Endothelial cell (in vitro differentiated cells): Measurements from ENCODE around the gene BCAN. TPM values are rescaled to one million over a fixed set of nuclear protein-coding genes. Genes with fewer than 3 reads are reported as not detected.

ENCODE experiments used
- DNase-seq: peaks from one replicate; pipeline ENCODE4 v3.0.0; 2021; ENCODE audit warnings: low spot score
- H3K27ac Mint-ChIP-seq: one replicate; pipeline ENCODE4 v1.8.0; 2021; ENCODE audit warnings: mixed read lengths, inconsistent platforms; ENCODE audit not compliant: unreplicated experiment
- H3K27me3 Mint-ChIP-seq: one replicate; pipeline ENCODE4 v1.8.0; 2021; ENCODE audit warnings: mild to moderate bottlenecking, moderate library complexity, mixed read lengths, inconsistent platforms; ENCODE audit not compliant: unreplicated experiment
- H3K36me3 Mint-ChIP-seq: one replicate; pipeline ENCODE4 v1.8.0; 2021; ENCODE audit warnings: mild to moderate bottlenecking, low read depth, mixed read lengths, inconsistent platforms; ENCODE audit not compliant: unreplicated experiment
- H3K4me1 Mint-ChIP-seq: one replicate; pipeline ENCODE4 v1.8.0; 2021; ENCODE audit warnings: mild to moderate bottlenecking, mixed read lengths, inconsistent platforms; ENCODE audit not compliant: unreplicated experiment
- H3K4me3 Mint-ChIP-seq: one replicate; pipeline ENCODE4 v1.8.0; 2021; ENCODE audit warnings: mild to moderate bottlenecking, mixed read lengths, inconsistent platforms; ENCODE audit not compliant: unreplicated experiment
- H3K9me3 Mint-ChIP-seq: one replicate; pipeline ENCODE4 v1.8.0; 2021; ENCODE audit warnings: mixed read lengths, inconsistent platforms; ENCODE audit not compliant: unreplicated experiment
- total RNA-seq: library from RNA; stranded (reverse); fragmentation: NEBNext Ultra II Directional; extraction: Animal tissue kit (Norgen Biotek cat#: 25700); gene quantifications from one replicate; pipeline ENCODE4 v1.2.1, GENCODE V29; 2021; ENCODE audit not compliant: unreplicated experiment
- TF ChIP-seq, protein P1 (sequence below): fragments of 200-600 bp; sonication (generic); IDR thresholded peaks from one replicate; pipeline ENCODE4 v1.5.0; 2021; ENCODE audit warnings: antibody characterized with exemption; ENCODE audit not compliant: unreplicated experiment

BCAN gene
- total RNA-seq, 1 donor from 2014 or later = 0.46 TPM

DNA sequence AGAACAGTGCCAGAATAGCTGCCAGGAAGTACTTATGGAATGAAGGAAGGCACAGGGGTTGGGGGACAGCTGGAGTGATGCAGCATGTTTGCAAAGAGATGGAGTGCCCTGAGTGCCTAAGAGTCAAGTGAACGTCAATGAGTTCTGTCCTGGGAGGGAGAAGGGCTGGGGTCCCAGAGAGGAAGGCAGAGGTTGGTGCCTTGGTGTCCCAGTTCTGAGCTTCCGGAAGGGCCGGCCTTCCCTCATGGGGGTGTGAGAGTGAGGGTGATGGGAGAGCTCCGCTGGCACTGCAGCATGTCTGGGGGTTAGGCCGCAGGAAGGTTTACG is 17.7 kb downstream of the BCAN start:
- Mint-ChIP-seq H3K27ac (peak overlapping the region; percentile 68), H3K4me1 (peaks cover 62% of the 10 kb centered on the region), H3K36me3 (peaks cover 12% of the 10 kb centered on the region), H3K4me3 (peak overlapping the region; percentile 50), H3K9me3 (no peaks in the 10 kb centered on the region), H3K27me3 (peaks cover 28% of the 10 kb centered on the region)
- TF ChIP-seq, protein P1, sequence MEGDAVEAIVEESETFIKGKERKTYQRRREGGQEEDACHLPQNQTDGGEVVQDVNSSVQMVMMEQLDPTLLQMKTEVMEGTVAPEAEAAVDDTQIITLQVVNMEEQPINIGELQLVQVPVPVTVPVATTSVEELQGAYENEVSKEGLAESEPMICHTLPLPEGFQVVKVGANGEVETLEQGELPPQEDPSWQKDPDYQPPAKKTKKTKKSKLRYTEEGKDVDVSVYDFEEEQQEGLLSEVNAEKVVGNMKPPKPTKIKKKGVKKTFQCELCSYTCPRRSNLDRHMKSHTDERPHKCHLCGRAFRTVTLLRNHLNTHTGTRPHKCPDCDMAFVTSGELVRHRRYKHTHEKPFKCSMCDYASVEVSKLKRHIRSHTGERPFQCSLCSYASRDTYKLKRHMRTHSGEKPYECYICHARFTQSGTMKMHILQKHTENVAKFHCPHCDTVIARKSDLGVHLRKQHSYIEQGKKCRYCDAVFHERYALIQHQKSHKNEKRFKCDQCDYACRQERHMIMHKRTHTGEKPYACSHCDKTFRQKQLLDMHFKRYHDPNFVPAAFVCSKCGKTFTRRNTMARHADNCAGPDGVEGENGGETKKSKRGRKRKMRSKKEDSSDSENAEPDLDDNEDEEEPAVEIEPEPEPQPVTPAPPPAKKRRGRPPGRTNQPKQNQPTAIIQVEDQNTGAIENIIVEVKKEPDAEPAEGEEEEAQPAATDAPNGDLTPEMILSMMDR = no peak
- no peak for DNase-seq

DNA sequence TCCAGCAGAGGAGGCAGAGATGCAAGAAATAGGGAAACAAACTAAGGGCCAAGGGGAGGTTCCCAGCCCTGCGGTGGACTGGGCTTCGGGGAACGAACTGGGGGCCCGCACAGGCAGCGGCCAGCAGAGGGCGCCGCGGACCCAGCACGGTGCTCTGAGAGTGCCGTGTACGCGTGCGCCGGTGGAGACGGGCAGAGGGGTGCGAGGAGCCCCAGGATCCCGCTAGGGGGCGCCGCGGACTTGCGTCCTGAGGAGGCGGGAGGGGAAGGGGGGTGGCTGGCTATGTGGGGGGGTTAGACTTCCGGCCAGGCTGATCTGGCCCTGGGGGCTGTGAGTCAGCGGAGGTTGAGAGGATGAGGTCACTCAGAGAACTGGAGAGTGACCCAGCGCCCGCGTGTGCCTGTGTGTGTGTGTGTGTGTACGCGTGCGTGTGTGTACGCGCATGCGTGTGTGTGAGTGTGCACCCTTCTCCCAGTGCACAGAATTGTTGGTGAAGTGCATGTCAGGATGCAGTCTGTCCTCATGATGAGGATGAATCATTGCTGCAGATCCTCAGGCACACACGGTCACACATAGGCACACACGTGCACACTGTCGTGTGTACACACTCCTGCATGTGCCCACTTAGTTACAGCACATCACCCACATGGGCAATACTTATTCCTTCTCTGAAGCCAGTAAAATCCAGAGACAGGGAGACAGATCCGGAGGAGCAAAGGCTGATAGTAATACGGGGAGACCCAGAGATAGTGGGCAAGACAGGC is 18.3 kb downstream of the BCAN start:
- Mint-ChIP-seq H3K36me3 (peaks cover 11% of the 10 kb centered on the region), H3K27me3 (peaks cover 26% of the 10 kb centered on the region), H3K9me3 (no peaks in the 10 kb centered on the region), H3K4me1 (peaks cover 63% of the 10 kb centered on the region), H3K4me3 (peak overlapping the region; percentile 86), H3K27ac (peak overlapping the region; percentile 92)
- DNase-seq = peak; percentile 100
- TF ChIP-seq, protein P1 = peak; percentile 94

DNA sequence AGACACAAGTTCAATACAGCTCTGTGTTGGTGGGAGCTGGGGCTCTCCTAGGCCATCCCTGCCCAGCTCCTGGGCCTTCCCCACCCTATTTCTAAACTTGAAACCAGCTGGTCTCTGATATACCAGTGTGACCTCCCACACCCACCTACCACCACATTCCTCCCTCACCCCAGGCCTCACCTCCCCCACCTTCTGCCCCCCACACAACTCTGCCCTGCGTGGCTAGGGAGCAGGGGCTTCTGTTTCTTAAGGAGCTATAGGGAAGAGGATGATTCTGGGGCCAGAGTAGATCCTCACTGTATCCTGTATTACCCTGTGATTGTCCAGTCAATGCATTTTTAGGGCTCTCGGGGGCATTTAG is 18.8 kb downstream of the BCAN start:
- Mint-ChIP-seq H3K4me3 (peak overlapping the region; percentile 85), H3K27me3 (peaks cover 30% of the 10 kb centered on the region), H3K27ac (peak overlapping the region; percentile 92), H3K36me3 (peaks cover 8% of the 10 kb centered on the region), H3K4me1 (peaks cover 66% of the 10 kb centered on the region), H3K9me3 (no peaks in the 10 kb centered on the region)
- DNase-seq = no peak
- TF ChIP-seq, protein P1 = no peak

DNA sequence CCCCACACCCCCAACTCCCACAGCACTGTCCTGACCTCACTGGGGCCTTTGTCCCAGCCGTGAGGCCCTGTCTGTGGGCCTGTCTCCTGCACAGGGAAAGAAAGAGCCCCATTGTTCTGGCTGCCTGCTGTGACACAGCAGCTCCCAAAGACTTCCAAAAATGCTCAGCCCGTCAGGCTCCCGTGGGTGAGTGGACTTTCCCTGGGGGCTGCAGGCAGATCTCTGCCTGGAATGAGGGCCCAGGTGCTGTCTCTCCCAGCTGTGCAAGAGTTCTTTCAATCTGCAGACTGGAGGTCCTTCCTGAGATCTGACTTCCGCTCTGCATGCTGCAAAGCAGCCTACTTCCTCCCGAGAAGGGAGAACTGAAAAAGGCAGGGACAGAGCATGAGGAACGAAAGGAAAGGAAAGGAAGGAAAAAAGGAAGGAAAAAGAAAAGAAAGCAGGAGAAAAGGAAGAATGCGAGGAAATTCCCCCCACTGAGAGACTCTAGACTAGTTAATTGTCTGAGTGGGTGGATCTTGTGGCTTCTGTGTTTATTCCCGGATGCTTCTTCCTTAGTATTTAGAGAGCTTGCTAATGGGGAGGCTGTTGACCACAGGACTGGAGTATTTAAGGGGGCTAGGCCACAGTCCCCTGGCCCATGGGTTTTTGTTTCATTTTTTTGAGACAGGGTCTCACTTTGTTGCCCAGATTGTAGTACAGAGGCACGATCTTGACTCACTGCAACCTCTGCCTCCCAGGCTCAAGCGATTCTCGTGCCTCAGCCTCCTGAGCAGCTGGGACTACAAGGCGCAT is 20.3 kb downstream of the BCAN start:
- Mint-ChIP-seq H3K9me3 (no peaks in the 10 kb centered on the region), H3K36me3 (peaks cover 8% of the 10 kb centered on the region), H3K4me3 (peak overlapping the region; percentile 53), H3K4me1 (peaks cover 76% of the 10 kb centered on the region), H3K27me3 (peaks cover 26% of the 10 kb centered on the region), H3K27ac (peak overlapping the region; percentile 92)
- no peak for DNase-seq
- TF ChIP-seq, protein P1 = no peak

DNA sequence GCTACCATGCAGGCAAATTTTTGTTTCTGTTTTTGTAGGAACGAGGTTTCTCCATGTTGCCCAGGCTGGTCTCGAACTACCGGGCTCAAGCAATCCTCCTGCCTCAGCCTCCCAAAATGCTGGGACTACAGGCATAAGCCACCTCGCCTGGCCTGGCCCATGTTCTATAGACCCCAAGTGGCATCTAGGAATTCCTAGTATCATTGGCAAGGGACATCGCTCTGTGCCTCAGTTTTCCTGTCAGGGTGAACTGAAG is 20.8 kb downstream of the BCAN start:
- peaks cover 78% of the 10 kb centered on the region for H3K4me1 Mint-ChIP-seq
- peaks cover 26% of the 10 kb centered on the region for H3K27me3 Mint-ChIP-seq
- no peak for DNase-seq
- H3K36me3 Mint-ChIP-seq = peaks cover 8% of the 10 kb centered on the region
- H3K9me3 Mint-ChIP-seq = no peaks in the 10 kb centered on the region
- H3K4me3 Mint-ChIP-seq = no peak overlapping the region
- H3K27ac Mint-ChIP-seq = peak overlapping the region; percentile 92
- TF ChIP-seq, protein P1 = no peak
